Panc1 (cell line): ENCODE data around the gene SLC39A8.

Experiments
- POLR2AphosphoS5 ChIP-seq: IDR thresholded peaks from 2 replicates; pipeline ENCODE4 v1.6.1; 2012; ENCODE audit warnings: mild to moderate bottlenecking, low read depth, low read length, moderate library complexity
- TF ChIP-seq, protein P1 (sequence below): fragments of 450-650 bp; IDR thresholded peaks from 2 replicates; pipeline ENCODE4 v1.5.1; 2017; ENCODE audit warnings: mild to moderate bottlenecking

DNA sequence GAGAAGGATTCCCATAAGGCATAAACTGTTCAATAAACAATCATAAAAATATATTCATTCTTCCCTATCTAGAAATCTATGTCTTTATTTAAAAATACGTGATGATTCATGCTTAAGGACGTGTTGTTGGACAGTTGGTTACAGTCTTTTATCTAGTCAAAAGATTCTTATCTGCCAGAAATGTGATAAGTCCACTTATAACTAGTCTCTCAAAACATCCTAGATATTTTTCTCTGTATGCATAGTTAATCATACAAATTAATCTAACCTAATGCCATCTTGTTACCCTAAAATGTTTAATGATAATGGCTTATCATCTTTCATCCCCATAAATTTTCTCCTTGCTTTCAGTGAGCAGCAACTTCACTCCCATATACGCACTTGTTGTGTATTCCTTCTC lies 89.0 kb downstream of the SLC39A8 start:
- no peak for TF ChIP-seq POLR2AphosphoS5
- TF ChIP-seq, protein P1, sequence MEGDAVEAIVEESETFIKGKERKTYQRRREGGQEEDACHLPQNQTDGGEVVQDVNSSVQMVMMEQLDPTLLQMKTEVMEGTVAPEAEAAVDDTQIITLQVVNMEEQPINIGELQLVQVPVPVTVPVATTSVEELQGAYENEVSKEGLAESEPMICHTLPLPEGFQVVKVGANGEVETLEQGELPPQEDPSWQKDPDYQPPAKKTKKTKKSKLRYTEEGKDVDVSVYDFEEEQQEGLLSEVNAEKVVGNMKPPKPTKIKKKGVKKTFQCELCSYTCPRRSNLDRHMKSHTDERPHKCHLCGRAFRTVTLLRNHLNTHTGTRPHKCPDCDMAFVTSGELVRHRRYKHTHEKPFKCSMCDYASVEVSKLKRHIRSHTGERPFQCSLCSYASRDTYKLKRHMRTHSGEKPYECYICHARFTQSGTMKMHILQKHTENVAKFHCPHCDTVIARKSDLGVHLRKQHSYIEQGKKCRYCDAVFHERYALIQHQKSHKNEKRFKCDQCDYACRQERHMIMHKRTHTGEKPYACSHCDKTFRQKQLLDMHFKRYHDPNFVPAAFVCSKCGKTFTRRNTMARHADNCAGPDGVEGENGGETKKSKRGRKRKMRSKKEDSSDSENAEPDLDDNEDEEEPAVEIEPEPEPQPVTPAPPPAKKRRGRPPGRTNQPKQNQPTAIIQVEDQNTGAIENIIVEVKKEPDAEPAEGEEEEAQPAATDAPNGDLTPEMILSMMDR, result no peak
